Measurements from ENCODE around the gene PAQR5. TPM values are rescaled to one million over a fixed set of nuclear protein-coding genes. Genes with fewer than 3 reads are reported as not detected.

Gene PAQR5
- total RNA-seq, 1 donor from 2014 or later, result 1.2 TPM

DNA sequence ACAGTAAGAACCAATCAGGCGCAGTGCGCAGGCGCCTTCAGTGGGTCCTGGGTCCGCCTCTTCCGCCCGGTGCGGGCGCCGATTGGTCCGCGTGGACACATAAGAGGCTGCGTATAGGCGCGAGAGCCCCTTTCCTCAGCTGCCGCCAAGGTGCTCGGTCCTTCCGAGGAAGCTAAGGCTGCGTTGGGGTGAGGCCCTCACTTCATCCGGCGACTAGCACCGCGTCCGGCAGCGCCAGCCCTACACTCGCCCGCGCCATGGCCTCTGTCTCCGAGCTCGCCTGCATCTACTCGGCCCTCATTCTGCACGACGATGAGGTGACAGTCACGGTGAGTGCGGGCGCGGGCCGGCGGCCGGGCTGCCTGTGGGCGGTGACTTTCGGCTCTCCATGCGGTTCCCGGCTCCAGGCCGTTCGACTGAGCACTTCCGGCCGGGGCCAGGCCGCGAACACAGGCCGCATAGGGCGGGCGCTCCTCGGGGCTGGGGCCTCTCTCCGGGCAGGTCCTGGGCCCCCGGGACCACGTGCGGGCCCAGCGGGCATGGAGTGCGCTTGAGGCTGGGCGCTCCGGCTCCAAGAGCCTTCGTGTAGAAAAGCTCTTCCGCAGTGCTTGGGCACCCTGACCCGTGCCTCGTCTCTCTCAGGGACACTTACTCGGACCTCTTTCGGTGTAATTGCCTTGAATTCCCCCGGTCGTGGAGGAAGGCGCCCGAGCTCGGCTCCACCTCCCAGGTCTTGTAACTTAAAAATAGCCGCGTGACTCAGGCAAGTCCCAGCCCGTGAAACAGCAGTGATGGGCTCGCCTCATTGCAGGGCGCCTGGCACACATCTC lies 154.2 kb downstream of the PAQR5 start, which contains the start of gene RPLP1:
Gene RPLP1 (plus strand): TSS at position 127 of the 830 bp plus-strand sequence. CDS start 131 bp downstream, at position 258.
- Histone ChIP-seq H2AFZ (ENCODE audit: low read depth, low read length) (peak within 1 kb of the TSS; percentile 86), H3K9ac (ENCODE audit: low read length) (peak within 1 kb of the TSS; percentile 91), H3K4me3 (ENCODE audit: insufficient read depth, low read depth, low read length) (peak within 1 kb of the TSS; percentile 99), H3K27me3 (ENCODE audit: insufficient read depth, low read length) (no peaks in the 10 kb centered on the region), H3K4me2 (ENCODE audit: low read length) (peak within 1 kb of the TSS; percentile 96), H3K27ac (ENCODE audit: low read depth, low read length) (peak within 1 kb of the TSS; percentile 76), H4K20me1 (ENCODE audit: insufficient read depth, low read length) (peaks cover 52% of the 10 kb centered on the region), H3K79me2 (ENCODE audit: insufficient read depth, low read length) (peaks cover 33% of the 10 kb centered on the region), H3K9me3 (ENCODE audit: insufficient read depth, low read depth, low read length) (no peaks in the 10 kb centered on the region), H3K4me1 (ENCODE audit: insufficient read depth, low read length) (peaks cover 19% of the 10 kb centered on the region), H3K36me3 (ENCODE audit: insufficient read depth, low read length) (peaks cover 35% of the 10 kb centered on the region)
- Mint-ChIP-seq H3K27ac (ENCODE audit: unreplicated experiment) (peak within 1 kb of the TSS; percentile 99), H3K4me3 (ENCODE audit: unreplicated experiment) (peak within 1 kb of the TSS; percentile 96), H3K4me1 (ENCODE audit: low read depth, unreplicated experiment) (peaks cover 20% of the 10 kb centered on the region), H3K9me3 (ENCODE audit: unreplicated experiment) (no peaks in the 10 kb centered on the region), H3K36me3 (ENCODE audit: low read depth, unreplicated experiment) (peaks cover 23% of the 10 kb centered on the region), H3K27me3 (ENCODE audit: low read depth, unreplicated experiment) (no peaks in the 10 kb centered on the region)
- DNase-seq (ENCODE audit: low read depth), result peak; percentile 80
- TF ChIP-seq, protein P1, sequence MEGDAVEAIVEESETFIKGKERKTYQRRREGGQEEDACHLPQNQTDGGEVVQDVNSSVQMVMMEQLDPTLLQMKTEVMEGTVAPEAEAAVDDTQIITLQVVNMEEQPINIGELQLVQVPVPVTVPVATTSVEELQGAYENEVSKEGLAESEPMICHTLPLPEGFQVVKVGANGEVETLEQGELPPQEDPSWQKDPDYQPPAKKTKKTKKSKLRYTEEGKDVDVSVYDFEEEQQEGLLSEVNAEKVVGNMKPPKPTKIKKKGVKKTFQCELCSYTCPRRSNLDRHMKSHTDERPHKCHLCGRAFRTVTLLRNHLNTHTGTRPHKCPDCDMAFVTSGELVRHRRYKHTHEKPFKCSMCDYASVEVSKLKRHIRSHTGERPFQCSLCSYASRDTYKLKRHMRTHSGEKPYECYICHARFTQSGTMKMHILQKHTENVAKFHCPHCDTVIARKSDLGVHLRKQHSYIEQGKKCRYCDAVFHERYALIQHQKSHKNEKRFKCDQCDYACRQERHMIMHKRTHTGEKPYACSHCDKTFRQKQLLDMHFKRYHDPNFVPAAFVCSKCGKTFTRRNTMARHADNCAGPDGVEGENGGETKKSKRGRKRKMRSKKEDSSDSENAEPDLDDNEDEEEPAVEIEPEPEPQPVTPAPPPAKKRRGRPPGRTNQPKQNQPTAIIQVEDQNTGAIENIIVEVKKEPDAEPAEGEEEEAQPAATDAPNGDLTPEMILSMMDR (IDR thresholded peaks at IDR 0.05; ENCODE audit: insufficient read depth, low read depth, low read length), result no peak
- TF ChIP-seq EZH2 (IDR thresholded peaks at IDR 0.05; ENCODE audit: insufficient read depth, low read length), result no peak
- no peak for FAIRE-seq

DNA sequence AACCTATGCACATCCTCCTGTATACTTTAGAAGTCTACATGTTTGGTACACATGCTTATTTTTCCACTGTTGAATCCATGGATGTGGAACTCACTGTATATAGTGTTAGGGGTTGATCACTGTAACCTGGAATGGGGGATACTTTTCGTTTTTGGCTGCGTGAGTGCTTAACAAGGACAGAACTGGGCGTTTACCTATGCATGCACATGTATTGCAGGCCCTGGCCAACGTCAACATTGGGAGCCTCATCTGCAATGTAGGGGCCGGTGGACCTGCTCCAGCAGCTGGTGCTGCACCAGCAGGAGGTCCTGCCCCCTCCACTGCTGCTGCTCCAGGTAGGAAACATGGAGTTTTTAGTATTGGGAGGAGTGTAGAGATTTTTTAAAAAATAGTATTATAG lies 156.2 kb downstream of the PAQR5 start:
- no peak for DNase-seq (ENCODE audit: low read depth)
- Mint-ChIP-seq H3K36me3 (ENCODE audit: low read depth, unreplicated experiment) (peaks cover 26% of the 10 kb centered on the region), H3K4me3 (ENCODE audit: unreplicated experiment) (peak overlapping the region; percentile 96), H3K9me3 (ENCODE audit: unreplicated experiment) (no peaks in the 10 kb centered on the region), H3K27me3 (ENCODE audit: low read depth, unreplicated experiment) (no peaks in the 10 kb centered on the region), H3K27ac (ENCODE audit: unreplicated experiment) (no peak overlapping the region), H3K4me1 (ENCODE audit: low read depth, unreplicated experiment) (peaks cover 20% of the 10 kb centered on the region)
- Histone ChIP-seq H4K20me1 (ENCODE audit: insufficient read depth, low read length) (peaks cover 52% of the 10 kb centered on the region), H3K4me1 (ENCODE audit: insufficient read depth, low read length) (peaks cover 19% of the 10 kb centered on the region), H3K27me3 (ENCODE audit: insufficient read depth, low read length) (no peaks in the 10 kb centered on the region), H3K27ac (ENCODE audit: low read depth, low read length) (no peak overlapping the region), H3K9ac (ENCODE audit: low read length) (peak overlapping the region; percentile 91), H2AFZ (ENCODE audit: low read depth, low read length) (no peak overlapping the region), H3K4me2 (ENCODE audit: low read length) (peak overlapping the region; percentile 96), H3K36me3 (ENCODE audit: insufficient read depth, low read length) (peaks cover 35% of the 10 kb centered on the region), H3K79me2 (ENCODE audit: insufficient read depth, low read length) (peaks cover 33% of the 10 kb centered on the region), H3K4me3 (ENCODE audit: insufficient read depth, low read depth, low read length) (peak overlapping the region; percentile 99), H3K9me3 (ENCODE audit: insufficient read depth, low read depth, low read length) (no peaks in the 10 kb centered on the region)
- FAIRE-seq, result no peak
- TF ChIP-seq EZH2 (IDR thresholded peaks at IDR 0.05; ENCODE audit: insufficient read depth, low read length), result no peak
- TF ChIP-seq, protein P1 (IDR thresholded peaks at IDR 0.05; ENCODE audit: insufficient read depth, low read depth, low read length), result no peak

All from astrocyte (in vitro differentiated cells and primary cell).